ENCODE data around the gene RTN1.

The RTN1 gene, protein sequence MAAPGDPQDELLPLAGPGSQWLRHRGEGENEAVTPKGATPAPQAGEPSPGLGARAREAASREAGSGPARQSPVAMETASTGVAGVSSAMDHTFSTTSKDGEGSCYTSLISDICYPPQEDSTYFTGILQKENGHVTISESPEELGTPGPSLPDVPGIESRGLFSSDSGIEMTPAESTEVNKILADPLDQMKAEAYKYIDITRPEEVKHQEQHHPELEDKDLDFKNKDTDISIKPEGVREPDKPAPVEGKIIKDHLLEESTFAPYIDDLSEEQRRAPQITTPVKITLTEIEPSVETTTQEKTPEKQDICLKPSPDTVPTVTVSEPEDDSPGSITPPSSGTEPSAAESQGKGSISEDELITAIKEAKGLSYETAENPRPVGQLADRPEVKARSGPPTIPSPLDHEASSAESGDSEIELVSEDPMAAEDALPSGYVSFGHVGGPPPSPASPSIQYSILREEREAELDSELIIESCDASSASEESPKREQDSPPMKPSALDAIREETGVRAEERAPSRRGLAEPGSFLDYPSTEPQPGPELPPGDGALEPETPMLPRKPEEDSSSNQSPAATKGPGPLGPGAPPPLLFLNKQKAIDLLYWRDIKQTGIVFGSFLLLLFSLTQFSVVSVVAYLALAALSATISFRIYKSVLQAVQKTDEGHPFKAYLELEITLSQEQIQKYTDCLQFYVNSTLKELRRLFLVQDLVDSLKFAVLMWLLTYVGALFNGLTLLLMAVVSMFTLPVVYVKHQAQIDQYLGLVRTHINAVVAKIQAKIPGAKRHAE

DNA sequence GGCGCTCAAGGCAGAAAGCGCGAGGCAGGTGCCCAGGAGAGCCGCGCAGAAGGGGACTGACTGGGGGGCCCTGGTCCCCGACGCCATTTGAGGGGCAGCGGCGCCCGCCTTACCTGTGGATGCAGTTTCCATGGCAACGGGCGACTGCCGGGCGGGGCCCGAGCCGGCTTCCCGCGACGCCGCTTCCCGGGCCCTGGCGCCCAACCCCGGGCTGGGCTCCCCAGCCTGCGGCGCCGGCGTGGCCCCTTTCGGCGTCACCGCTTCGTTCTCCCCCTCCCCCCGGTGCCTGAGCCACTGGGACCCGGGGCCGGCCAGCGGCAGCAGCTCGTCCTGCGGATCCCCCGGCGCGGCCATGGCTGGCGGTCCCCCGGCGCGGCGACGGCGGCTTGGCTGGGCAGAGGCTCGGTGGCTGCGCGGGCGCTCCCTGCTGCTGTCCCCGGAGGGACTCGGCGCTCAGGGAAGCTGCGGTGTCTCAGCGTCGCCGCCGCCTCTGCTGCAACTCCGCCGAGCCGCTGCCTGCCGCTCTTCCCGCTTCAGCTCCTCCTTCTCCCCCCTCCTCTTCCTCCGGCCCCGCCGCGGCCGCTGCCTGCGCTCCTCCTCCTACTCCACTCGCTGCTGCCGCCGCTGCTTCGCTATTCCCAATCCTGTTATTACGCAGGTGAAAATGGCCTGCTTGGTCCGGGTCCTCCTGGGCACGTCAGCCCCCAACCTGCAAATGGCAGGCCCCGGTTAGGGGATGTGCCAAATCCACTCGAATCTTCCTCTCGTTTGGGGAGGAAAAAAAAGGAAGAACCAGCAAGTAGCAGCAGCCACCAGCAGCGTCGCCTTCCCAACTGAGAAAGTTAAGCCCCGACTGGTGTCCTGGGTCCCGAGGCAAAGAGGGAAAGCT lies at the start of gene RTN1:
RTN1 (minus strand) TSS at position 500 of the 889 bp plus-strand sequence; CDS start at position 354, 146 bp downstream.
- DNase-seq = peak; percentile 51

- DNase-seq = no peak
Observed at GRCh38 chr14:59920378-59920683, 49.8 kb upstream of the RTN1 start.

DNA sequence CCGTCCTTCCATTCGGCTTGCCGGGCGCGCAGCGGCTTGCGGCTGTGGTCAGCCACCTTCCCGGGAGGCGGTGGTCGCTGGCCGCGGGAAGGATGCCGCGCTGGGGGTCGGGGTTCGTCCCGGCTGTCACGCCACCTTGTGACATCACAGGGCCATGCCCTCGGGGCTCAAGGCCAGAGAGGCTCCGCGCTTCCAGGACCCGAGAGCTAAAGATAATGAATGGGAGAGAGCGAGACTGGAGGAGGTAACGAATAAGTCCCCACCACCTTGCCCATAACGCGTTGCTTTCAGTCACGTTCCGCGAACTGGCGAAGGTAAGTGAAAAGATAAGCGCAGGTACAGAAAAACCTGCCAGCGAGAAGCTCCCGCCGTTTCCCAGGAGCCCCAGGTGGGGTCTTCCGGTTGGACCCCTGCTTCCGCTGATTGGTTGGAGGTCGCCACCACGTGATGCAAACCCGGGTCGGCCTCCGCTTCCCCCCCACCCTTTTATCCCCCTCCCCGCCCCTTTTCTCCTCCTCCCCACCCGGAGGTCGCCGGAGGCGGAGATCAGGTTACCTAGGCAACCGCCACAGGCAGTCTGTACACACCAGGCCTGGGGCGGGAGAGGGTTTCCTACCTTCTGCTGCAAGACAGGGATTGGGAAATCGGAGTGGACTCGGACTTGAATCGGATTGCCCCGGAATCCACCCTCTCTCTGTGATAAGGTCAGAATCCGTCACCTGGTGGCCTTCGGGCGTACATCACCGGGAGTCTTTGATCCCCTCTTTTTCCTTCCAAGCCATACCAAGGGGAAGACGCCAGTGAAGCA lies 49.2 kb upstream of the RTN1 start, which contains the start of gene LRRC9:
LRRC9 (plus strand) TSS at position 575 of the 808 bp plus-strand sequence.
- peak; percentile 3 for DNase-seq

DNA sequence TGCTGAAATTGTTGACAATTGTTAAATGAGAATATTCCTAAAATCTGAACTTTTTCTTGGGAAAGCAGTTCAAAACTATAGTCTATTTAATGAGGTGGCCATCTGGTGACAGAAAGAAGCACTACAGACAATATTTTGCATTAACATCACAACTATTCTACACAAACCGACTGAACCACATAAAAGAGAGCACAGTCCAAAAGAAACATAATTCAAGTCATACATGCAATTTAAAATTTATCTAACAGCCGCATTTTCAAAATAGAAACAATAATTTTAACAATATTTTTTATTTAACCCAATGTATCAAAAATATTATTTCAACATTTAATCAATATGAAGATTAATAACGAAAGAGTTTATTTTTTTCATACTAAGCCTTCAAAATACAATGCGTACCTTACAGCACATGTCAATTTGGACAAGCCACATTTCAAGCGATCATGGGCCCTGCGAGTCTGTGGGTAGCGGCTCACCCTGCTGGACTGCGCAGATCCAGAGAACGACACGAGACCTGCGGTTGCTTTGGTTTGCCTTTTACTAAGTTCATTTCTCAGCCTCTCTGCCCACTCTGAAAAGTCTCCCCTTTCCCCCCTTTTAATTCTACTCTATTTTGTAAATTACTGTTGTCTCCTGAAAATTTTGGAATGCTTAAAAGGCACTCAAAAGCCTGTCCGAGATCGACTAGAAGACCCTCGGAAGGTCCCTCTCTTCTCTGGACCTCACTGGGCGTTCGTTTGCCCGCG lies 48.4 kb upstream of the RTN1 start:
- peak; percentile 31 for DNase-seq

- DNase-seq = no peak
Observed at GRCh38 chr14:59913187-59913586, 42.6 kb upstream of the RTN1 start.

DNA sequence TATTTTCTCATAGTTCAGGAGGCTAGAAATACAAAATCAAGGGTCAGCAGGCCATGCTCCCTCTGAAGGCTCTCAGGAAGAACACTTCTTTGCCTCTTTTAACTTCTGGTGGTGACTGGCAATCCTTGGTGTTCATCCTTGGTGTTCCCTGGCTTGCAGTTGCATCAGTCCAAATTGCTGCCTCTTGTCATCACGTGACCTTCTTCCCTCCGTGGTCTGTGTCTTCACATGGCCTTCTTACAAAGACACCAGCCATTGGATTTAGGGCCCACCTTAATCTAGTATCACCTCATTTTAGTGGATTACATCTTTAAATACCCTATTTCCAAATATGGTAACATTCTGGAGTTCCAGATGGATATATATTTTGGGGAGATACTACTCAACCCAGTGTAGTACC lies 41.9 kb upstream of the RTN1 start:
- DNase-seq = no peak

- DNase-seq = peak; percentile 32
Observed at GRCh38 chr14:59905188-59905587, 34.6 kb upstream of the RTN1 start.

GRCh38 chr14:59904184-59904583 lies 33.6 kb upstream of the RTN1 start:
- DNase-seq = no peak

DNA sequence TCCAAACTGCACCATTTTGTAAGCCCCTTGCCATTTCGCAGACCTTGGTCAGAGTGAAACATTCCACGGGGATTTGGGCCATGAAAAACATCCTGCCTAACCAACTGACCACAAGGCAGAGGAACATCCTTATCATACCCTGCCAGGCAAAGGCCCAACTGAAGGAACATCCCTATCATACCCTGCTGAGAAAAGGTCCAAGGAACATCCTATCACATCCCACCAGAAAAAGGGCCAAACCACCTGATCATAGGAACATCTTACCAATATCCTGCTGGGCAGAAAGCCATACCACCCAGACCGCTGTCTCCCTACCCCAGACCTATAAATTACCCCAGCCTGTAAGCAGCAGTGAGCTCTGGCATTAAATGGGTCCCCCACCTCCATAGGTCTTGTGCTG lies 30.0 kb upstream of the RTN1 start:
- DNase-seq = no peak

DNA sequence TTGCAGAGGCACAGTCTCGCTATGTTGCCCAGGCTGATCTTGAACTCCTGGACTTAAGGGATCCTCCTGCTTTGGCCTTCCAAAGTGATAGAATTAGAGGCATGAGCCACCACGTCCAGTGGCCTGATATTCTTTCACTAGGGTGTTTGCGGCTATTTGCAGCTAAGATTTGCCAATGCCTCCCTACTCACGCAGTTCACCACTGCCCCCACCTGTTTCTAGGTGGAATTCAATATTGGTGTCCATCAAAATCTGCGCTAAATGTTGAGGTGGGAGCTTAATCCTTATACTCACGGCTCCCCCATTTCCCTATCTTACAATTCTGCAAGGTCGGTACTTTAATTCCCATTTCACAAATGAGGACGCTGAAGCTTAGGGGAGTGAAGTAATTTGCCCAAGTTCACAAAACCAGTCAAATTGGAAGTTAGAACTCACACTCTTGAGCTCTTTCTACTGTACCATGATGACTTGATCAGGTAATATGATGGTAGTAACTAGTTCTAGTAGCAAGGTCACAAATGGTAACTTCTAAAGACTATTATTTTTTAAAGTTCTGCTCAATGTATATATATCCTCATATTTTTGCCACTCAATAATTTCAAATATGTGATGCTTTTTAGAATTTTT lies 27.3 kb upstream of the RTN1 start:
- DNase-seq = peak; percentile 15

DNA sequence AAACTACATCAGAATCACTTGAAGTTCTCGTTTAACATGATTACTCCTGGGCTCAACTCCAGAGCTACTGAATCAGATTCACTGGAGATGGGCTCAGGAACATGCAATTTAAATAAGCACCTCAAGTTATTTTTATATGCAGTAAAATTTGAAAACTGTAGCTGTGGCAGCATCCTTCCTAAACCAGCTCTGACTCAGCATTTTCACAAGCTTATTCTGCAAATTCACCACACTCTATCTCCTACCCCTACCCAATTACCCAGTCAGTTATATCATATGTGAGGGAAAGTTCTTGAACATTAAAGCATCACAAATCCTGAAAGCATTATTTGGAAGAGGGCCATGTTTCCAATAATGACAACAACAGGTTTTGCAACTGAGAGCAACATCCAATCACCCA lies 25.1 kb upstream of the RTN1 start:
- DNase-seq = no peak

DNA sequence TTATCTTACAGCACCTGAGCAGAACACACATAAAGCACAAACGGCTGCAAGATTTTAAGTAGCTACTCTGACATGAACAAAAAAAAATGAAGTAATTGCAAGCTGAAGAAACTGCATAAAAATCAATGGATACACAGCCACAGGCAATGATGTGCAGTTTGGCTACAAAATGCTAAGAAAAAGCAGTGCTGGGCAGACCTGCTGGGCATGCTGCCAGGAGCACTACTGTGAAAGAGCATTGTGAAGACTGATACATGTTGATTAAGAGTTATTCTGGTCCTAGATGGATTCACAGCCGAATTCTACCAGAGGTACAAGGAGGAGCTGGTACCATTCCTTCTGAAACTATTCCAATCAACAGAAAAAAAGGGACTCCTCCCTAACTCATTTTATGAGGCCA lies 20.1 kb upstream of the RTN1 start:
- DNase-seq = no peak

DNA sequence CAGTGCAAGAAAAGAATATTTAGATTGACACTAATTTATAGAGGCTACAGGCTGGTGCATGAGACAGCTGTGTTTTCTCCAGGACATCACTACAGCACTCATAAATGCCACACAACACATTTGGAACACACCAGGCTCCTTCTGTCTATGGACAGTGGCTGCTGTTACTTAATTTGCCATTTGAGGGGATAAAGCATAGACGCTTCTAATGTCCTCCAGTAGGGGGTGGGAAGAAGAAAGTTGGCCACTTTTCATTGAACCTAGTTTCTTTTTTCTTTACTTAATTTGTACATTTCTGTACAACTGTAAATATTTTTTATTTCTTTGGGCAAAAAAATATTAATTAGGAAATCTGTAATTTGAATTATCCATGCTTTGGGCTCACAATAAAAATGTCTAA lies 12.4 kb upstream of the RTN1 start:
- no peak for DNase-seq

- DNase-seq = no peak
Observed at GRCh38 chr14:59871166-59871495, 555 bp upstream of the RTN1 start.

DNA sequence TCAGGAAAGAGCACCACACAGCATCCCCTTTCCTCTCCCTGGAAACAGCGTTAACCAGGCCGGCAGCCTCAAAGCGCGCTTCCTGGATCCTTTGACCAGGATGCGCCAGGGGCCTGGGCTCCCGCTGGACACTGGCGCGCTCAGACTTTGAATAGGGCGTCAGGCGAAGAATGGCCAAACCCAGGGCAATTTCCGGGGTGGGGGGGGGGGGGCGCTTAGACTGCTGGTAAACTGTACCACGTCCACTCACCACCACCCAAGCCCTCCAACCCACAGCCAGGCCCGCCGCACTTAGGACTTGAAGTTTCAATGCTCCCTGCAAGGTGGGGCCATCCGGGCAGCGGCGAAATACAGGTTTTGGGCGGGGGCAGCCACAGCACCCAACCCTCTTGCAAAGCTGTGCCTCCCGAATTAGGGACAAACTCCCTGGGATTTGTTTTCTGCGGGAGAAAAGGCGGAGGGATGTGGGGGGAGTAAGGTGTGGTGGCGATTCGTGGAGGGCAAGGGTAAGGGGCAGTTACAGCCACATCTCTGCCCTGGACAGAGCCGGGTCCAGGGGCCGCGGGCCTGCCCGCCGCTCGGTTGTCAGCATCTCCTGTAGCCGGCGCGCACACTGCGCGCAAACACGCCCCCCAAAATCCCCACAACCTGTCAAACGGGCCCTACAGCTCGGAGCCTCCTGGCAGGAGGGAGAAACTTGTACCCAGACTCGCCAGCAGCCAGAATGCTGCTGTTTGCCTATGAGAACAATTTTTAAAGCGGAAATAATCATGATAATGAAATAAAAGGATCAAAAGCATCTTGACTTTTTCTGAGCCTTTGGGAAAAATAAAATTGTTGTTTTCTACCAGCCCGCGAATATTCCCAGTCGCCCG lies 958 bp downstream of the RTN1 start:
- no peak for DNase-seq

DNA sequence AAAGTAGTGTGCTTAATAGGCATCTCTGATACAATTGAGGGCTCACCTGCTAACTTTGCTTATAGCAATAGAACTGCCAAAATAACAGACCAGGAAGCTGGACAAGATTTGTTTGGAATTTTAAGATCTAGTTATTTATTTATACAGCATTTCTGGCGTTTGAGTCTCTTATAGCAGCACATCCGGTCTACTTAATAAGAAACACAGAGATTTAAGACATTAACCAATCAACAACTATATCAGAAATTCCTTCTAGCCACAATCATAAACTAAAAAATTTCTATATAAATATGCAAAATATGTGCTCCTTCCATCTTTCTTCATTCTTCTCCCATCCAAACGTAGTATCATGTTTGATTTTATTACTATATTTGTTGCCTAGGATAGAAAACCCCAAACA lies 2.6 kb downstream of the RTN1 start:
- peak; percentile 6 for DNase-seq

DNA sequence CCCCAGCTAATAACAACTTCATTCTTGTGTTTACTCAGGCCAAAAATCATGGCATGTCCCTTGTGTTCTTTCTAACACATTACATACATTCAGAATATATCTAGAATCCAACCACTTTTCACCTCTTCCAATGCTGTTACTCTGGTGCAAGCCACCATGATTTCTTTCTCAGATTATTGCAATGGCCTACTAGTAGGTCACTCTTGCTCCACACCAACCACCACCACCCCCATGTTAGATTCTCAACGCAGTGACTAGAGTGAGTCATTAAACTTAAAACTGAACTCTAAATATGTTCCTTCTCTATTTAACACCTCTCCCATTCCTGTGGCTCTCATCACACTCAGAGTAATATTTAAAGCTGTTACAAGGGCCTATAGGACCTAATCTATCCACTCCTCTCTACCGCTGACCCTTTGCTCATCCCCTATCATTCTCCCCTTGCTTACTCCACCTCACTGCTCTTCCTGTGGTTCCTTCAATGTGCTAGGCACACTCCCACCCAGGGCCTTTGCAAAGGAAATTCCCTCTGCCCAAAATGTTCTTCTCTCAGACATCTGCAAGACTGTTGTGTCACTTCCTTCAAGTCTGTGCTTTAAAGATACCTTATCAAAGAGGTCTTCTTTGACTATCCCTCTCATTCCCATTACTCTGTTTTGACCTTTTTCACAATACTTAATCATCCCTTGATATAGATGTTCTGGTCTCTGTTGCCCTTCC lies 6.6 kb downstream of the RTN1 start:
- DNase-seq = no peak

GRCh38 chr14:59857328-59857727 lies 13.2 kb downstream of the RTN1 start:
- DNase-seq = no peak

DNA sequence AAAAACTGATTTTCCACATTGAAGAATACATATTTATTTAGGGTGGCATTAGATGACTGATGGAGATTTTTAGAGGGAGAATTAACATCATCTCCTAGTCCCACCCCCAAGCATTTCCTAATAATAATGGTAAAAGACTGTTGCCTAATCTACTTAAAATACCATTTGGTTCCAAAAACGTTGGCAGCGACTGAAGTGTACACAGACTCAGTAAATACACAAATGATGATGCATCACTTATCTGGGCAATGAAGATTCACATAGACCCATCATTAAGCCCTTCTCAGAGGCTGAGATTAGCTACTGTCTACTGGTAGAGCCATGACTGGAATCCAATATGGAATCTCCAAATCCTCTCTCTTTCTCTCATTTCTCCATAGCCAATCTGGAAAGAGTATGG lies 18.2 kb downstream of the RTN1 start:
- no peak for DNase-seq

DNA sequence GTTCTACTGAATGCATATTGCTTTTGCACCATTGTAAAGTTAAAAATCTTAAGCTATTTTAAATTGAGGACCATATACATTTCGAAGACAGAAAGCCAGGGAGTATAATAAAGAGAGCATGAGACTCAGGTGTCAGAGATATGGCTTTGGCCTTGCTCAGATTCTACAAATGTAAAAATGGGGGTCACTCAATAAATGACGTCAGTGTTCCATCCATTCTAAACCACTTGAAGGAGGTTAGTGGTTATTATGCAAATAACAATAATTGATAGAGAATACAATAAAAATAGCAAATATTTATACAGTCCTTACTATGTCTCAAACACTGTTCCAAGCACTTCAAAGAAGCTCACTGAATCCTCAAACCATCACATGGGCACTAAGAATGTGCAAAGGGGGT lies 20.1 kb downstream of the RTN1 start:
- DNase-seq = no peak
